HL-60 (cell line): ENCODE results near the gene HCFC1R1.

Source experiments
- CTCF ChIP-seq: IDR thresholded peaks from one replicate; pipeline ENCODE4 v1.5.1; 2011; ENCODE audit warnings: low read length, control low read depth, inconsistent platforms; ENCODE audit not compliant: insufficient read depth
- REST ChIP-seq: IDR thresholded peaks from 2 replicates; pipeline ENCODE4 v1.6.1; 2012; ENCODE audit warnings: low read depth; ENCODE audit not compliant: insufficient replicate concordance

GRCh38 chr16:3009568-3010390, 14.0 kb downstream of the HCFC1R1 start:
- TF ChIP-seq REST, result no peak
- TF ChIP-seq CTCF, result no peak
